ENCODE measurements around the gene LONP1.

- TF ChIP-seq PREB (CRISPR knock-in tag; IDR thresholded peaks at IDR 0.05; ENCODE audit: borderline replicate concordance) (no peak), CREB1 (CRISPR knock-in tag; IDR thresholded peaks at IDR 0.05) (no peak), ZNF671 (CRISPR knock-in tag; IDR thresholded peaks at IDR 0.05) (no peak)
These were observed 26.5 kb downstream of the LONP1 start for GRCh38 chr19:5693195-5694166.

All from WTC11 (cell line).